IMR-90 (cell line): ENCODE results near the gene DIP2C. TPM values are rescaled to one million over a fixed set of nuclear protein-coding genes. Genes with fewer than 3 reads are reported as not detected.

ENCODE experiments used
- ATAC-seq: fragments of 200-7000 bp; cut with Tn5 transposase; 2 replicates; pipeline ENCODE4 v1.9.1; 2020; ENCODE audit warnings: low read depth, mild to moderate bottlenecking, moderate library complexity
- BruUV-seq: library from RNA; stranded (reverse); fragments of 400-500 nt; replicated peaks from 2 replicates; lab custom pipeline; 2021; lab: Mats Ljungman, UMichigan
- CTCF ChIA-PET: fragments of 300-600 bp; formaldehyde crosslinking; extraction: SDS; loops from one replicate; lab custom pipeline; 2021; ENCODE audit warnings: antibody characterized with exemption; lab: Yijun Ruan, JAX
- POLR2A ChIA-PET: fragments of 300-600 bp; sonication (Branson Sonifier 250); formaldehyde crosslinking; loops from one replicate; lab custom pipeline; 2022; ENCODE audit warnings: antibody characterized with exemption; ENCODE audit not compliant: unreplicated experiment; lab: Charles Lee
- DNase-seq: peaks from one replicate; pipeline ENCODE4 v3.0.0; 2013
- H2AFZ ChIP-seq: replicated peaks from 2 replicates; pipeline ENCODE3; 2013; ENCODE audit warnings: low read length, mild to moderate bottlenecking; ENCODE audit not compliant: poor library complexity
- H2AK5ac ChIP-seq: 2 replicates; pipeline ENCODE4 v1.6.1; 2013; ENCODE audit warnings: low read depth, low read length, inconsistent platforms
- H2AK9ac ChIP-seq: replicated peaks from 2 replicates; pipeline ENCODE3; 2013; ENCODE audit warnings: mild to moderate bottlenecking, low read depth, low read length, moderate library complexity; ENCODE audit not compliant: poor library complexity
- H2BK120ac ChIP-seq: 2 replicates; pipeline ENCODE4 v1.6.1; 2013; ENCODE audit warnings: low read depth, low read length, inconsistent platforms
- H2BK15ac ChIP-seq: 3 replicates; pipeline ENCODE4 v1.6.1; 2013; ENCODE audit warnings: low read depth, low read length, inconsistent platforms
- H2BK20ac ChIP-seq: 2 replicates; pipeline ENCODE4 v1.6.1; 2013; ENCODE audit warnings: low read depth, mild to moderate bottlenecking, inconsistent platforms, low read length, moderate library complexity
- H2BK5ac ChIP-seq: 2 replicates; pipeline ENCODE4 v1.6.1; 2013; ENCODE audit warnings: mild to moderate bottlenecking, low read depth, low read length, inconsistent platforms; ENCODE audit not compliant: poor library complexity, severe bottlenecking
- H3K14ac ChIP-seq: replicated peaks from 2 replicates; pipeline ENCODE4 v1.6.1; 2013; ENCODE audit warnings: low read depth, low read length, inconsistent platforms
- H3K18ac ChIP-seq: 2 replicates; pipeline ENCODE4 v1.6.1; 2013; ENCODE audit warnings: low read depth, low read length, control low read depth
- H3K23ac ChIP-seq: 2 replicates; pipeline ENCODE4 v1.6.1; 2013; ENCODE audit warnings: low read depth, low read length, inconsistent platforms
- H3K27ac ChIP-seq: 2 replicates; pipeline ENCODE4 v1.5.1; 2013; ENCODE audit warnings: mild to moderate bottlenecking, control low read depth, low read length; ENCODE audit not compliant: insufficient read depth
- H3K27me3 ChIP-seq: 2 replicates; pipeline ENCODE4 v1.6.1; 2013; ENCODE audit warnings: low read length; ENCODE audit not compliant: control insufficient read depth, insufficient read depth
- H3K36me3 ChIP-seq: 2 replicates; pipeline ENCODE4 v1.6.1; 2013; ENCODE audit warnings: low read length, mixed read lengths; ENCODE audit not compliant: control insufficient read depth, insufficient read depth
- H3K4ac ChIP-seq: 2 replicates; pipeline ENCODE4 v1.6.1; 2013; ENCODE audit warnings: low read depth, low read length, inconsistent platforms
- H3K4me1 ChIP-seq: 2 replicates; pipeline ENCODE4 v1.6.1; 2013; ENCODE audit warnings: low read length, mixed read lengths; ENCODE audit not compliant: control insufficient read depth, insufficient read depth
- H3K4me2 ChIP-seq: 2 replicates; pipeline ENCODE4 v1.6.1; 2013; ENCODE audit warnings: low read depth, mild to moderate bottlenecking, control low read depth, low read length, moderate library complexity
- H3K4me3 ChIP-seq: 2 replicates; pipeline ENCODE4 v1.5.1; 2013; ENCODE audit warnings: low read depth, mild to moderate bottlenecking, control low read depth, low read length, moderate library complexity; ENCODE audit not compliant: insufficient read depth
- H3K56ac ChIP-seq: 2 replicates; pipeline ENCODE4 v1.6.1; 2013; ENCODE audit warnings: low read length, inconsistent platforms; ENCODE audit not compliant: insufficient read depth; ENCODE audit errors: extremely low read depth
- H3K79me1 ChIP-seq, 2 experiments: 2 replicates each; pipeline ENCODE4 v1.6.1; 2013; ENCODE audit warnings: low read length in 2 of 2, inconsistent platforms in 1 of 2, low read depth in 1 of 2
- H3K9ac ChIP-seq: 2 replicates; pipeline ENCODE4 v1.6.1; 2013; ENCODE audit warnings: low read depth, low read length, control low read depth
- H3K9me1 ChIP-seq: 2 replicates; pipeline ENCODE4 v1.6.1; 2013; ENCODE audit warnings: low read length, inconsistent platforms; ENCODE audit not compliant: insufficient read depth
- H3K9me3 ChIP-seq: 2 replicates; pipeline ENCODE4 v1.6.1; 2013; ENCODE audit warnings: low read length; ENCODE audit not compliant: control insufficient read depth, insufficient read depth
- H4K20me1 ChIP-seq: 2 replicates; pipeline ENCODE4 v1.6.1; 2013; ENCODE audit warnings: low read length, inconsistent platforms; ENCODE audit not compliant: insufficient read depth
- H4K5ac ChIP-seq: 2 replicates; pipeline ENCODE4 v1.6.1; 2013; ENCODE audit warnings: mild to moderate bottlenecking, low read depth, low read length, control low read depth
- H4K8ac ChIP-seq, 2 experiments: 2 replicates each; pipeline ENCODE4 v1.6.1; 2013; ENCODE audit warnings: low read depth in 2 of 2, low read length in 2 of 2, control low read depth in 1 of 2, inconsistent platforms in 1 of 2
- H4K91ac ChIP-seq: 2 replicates; pipeline ENCODE4 v1.6.1; 2013; ENCODE audit warnings: low read depth, low read length, inconsistent platforms; ENCODE audit not compliant: insufficient read depth
- CEBPB ChIP-seq: IDR thresholded peaks from 2 replicates; pipeline ENCODE4 v1.6.1; 2012; ENCODE audit warnings: low read depth, low read length, improper control_type of control experiment
- WGBS, 2 experiments: methylation state at CpG; one replicate each; pipeline versions ENCODE4 v1.1.5 to v1.1.7; 2013; ENCODE audit warnings: missing lambda C conversion rate in 2 of 2; ENCODE audit not compliant: insufficient read length in 1 of 2; ENCODE audit errors: extremely low coverage in 2 of 2; 5-methylcytosine and 5-hydroxymethylcytosine counted together
- dilution Hi-C: fragments of 300-500 bp; cut with HindIII; formaldehyde crosslinking; loops from one replicate; pipeline ENCODE4 v1.14.3; 2018; ENCODE audit warnings: low sequenced_read_pairs; ENCODE audit not compliant: unreplicated experiment
- in situ Hi-C: fragments of 300-500 bp; cut with MboI; formaldehyde crosslinking; loops from 3 replicates; pipeline ENCODE4 v1.14.3; 2019; ENCODE audit warnings: low sequenced_read_pairs, inconsistent platforms, mixed read lengths
- intact Hi-C: fragments of 100-400 bp; cut with micrococcal nuclease; formaldehyde crosslinking; loops from 2 replicates; pipeline ENCODE4 v1.10.0; 2022
- polyA plus RNA-seq, 3 experiments: library from polyadenylated mRNA; depleted of rRNA; stranded (reverse); fragments of >200 nt; gene quantifications; 2 replicates each; pipeline ENCODE4 v1.2.3, GENCODE V29; 2012; ENCODE audit warnings: low replicate concordance in 1 of 3
- total RNA-seq: library from RNA; depleted of rRNA; stranded (reverse); fragments of >200 nt; gene quantifications from 2 replicates; pipeline ENCODE4 v1.2.3, GENCODE V29; 2012
- TF ChIP-seq, protein P1 (sequence below): fragments of 150-350 bp; IDR thresholded peaks from 2 replicates; pipeline ENCODE4 v1.6.1; 2016; ENCODE audit warnings: low read depth, mild to moderate bottlenecking, low read length, moderate library complexity, borderline replicate concordance

Gene DIP2C
- total and polyA plus RNA-seq, 2 of the 4 experiments (the other 2 are of a cell fraction) = 8.6 to 17.3 TPM

DNA sequence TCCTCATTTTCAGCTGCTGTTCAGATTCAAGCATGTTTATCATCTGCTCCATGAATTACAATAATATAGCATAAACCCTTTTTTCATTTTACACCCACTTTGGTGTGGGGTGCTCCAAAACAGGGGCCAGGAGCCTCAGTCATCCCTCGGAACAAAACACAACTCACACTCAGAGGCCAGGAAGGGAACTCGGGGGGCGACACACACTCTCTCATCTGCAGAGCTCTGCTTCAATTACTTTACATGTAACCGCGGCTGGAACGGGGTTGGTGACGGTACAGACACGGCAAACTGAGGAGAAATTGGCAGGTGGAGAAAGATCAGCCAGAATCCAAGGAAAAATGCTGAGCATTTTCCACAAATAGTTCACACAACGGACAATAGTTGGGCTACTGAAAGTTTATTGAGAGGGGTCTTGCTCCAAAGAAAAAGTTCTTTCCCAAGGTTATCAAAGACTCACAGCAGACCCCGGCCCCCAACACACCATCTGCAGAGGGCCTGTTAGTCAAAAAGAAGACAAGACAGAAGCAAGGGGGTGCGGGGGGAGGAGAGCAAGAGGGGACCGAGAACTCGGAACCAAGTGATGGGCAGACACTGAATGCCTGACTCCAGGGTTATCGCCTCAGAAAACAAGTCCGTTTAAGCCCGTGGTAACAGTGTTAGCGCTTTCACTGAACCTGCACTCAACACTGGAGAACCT, 20.5 kb downstream of the DIP2C start:
- in situ Hi-C loops (no loop called here), intact Hi-C loops (no loop called here), dilution Hi-C loops (no loop called here)
- Histone ChIP-seq H3K27ac (no peak overlapping the region), H3K18ac (no peak overlapping the region), H3K4me3 (no peak overlapping the region), H3K4me2 (no peak overlapping the region), H3K79me1 (peaks cover 22 to 75% of the 10 kb centered on the region in 2 experiments), H2AFZ (no peak overlapping the region), H3K4me1 (peaks cover 21% of the 10 kb centered on the region), H4K91ac (no peak overlapping the region), H3K36me3 (no peaks in the 10 kb centered on the region), H4K8ac (no peak overlapping the region), H2BK5ac (no peak overlapping the region), H2BK20ac (no peak overlapping the region), H3K9me3 (no peaks in the 10 kb centered on the region), H3K56ac (no peak overlapping the region), H3K4ac (no peak overlapping the region), H4K5ac (no peak overlapping the region), H3K23ac (no peak overlapping the region), H3K9me1 (peaks cover 16% of the 10 kb centered on the region), H3K9ac (no peak overlapping the region), H2BK15ac (no peak overlapping the region), H4K20me1 (peaks cover 87% of the 10 kb centered on the region), H2AK5ac (no peak overlapping the region), H2BK120ac (no peak overlapping the region), H3K14ac (no peak overlapping the region), H3K27me3 (no peaks in the 10 kb centered on the region), H2AK9ac (no peak overlapping the region)
- CTCF ChIA-PET = no interaction called here
- no TSS peak for BruUV-seq
- no peak for TF ChIP-seq CEBPB
- TF ChIP-seq, protein P1, sequence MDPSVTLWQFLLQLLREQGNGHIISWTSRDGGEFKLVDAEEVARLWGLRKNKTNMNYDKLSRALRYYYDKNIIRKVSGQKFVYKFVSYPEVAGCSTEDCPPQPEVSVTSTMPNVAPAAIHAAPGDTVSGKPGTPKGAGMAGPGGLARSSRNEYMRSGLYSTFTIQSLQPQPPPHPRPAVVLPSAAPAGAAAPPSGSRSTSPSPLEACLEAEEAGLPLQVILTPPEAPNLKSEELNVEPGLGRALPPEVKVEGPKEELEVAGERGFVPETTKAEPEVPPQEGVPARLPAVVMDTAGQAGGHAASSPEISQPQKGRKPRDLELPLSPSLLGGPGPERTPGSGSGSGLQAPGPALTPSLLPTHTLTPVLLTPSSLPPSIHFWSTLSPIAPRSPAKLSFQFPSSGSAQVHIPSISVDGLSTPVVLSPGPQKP = no peak
- DNase-seq (no peak), ATAC-seq (no peak)
- 77% methylated on average over 3 of the region's 17 CpGs; no CpG with 5 or more reads in 1 of the 2 experiments for WGBS, 2 experiments
- POLR2A ChIA-PET = no interaction called here
